Keratinocyte (primary cell): ENCODE measurements around the gene JPH2. TPM values are rescaled to one million over a fixed set of nuclear protein-coding genes. Genes with fewer than 3 reads are reported as not detected.

Source experiments
- DNase-seq: peaks from one replicate; pipeline ENCODE4 v3.0.0-alpha.2; 2011; ENCODE audit warnings: low read depth, missing footprints, low spot score
- FAIRE-seq: peaks from 2 replicates; lab custom pipeline; 2011; peaks lifted over from hg19 to GRCh38; lab: Jason Lieb, UNC
- H2AFZ ChIP-seq: 2 replicates; pipeline ENCODE4 v1.6.0; 2012; ENCODE audit warnings: low read length, control low read depth, inconsistent platforms; ENCODE audit not compliant: control insufficient read depth
- H3K27ac ChIP-seq: 2 replicates; pipeline ENCODE4 v1.5.1; 2011; ENCODE audit warnings: low read length; ENCODE audit not compliant: control insufficient read depth, insufficient read depth
- H3K27me3 ChIP-seq: 3 replicates; pipeline ENCODE4 v1.6.0; 2011; ENCODE audit warnings: low read length; ENCODE audit not compliant: control insufficient read depth, insufficient read depth; ENCODE audit errors: extremely low read depth
- H3K36me3 ChIP-seq, 2 experiments: 2 replicates in 1 of 2; 3 replicates in 1 of 2; pipeline ENCODE4 v1.5.1; 2011; ENCODE audit warnings: low read length in 2 of 2, mild to moderate bottlenecking in 1 of 2; ENCODE audit not compliant: control insufficient read depth in 2 of 2, insufficient read depth in 2 of 2; ENCODE audit errors: extremely low read depth in 1 of 2
- H3K4me1 ChIP-seq: 3 replicates; pipeline ENCODE4 v1.5.1; 2011; ENCODE audit warnings: low read length; ENCODE audit not compliant: control insufficient read depth, insufficient read depth; ENCODE audit errors: extremely low read depth
- H3K4me2 ChIP-seq: 3 replicates; pipeline ENCODE4 v1.6.0; 2011; ENCODE audit warnings: low read depth, low read length; ENCODE audit not compliant: control insufficient read depth, insufficient read depth; ENCODE audit errors: extremely low read depth
- H3K4me3 ChIP-seq, 3 experiments: fragments of 200-600 bp in 1 of 3; sonication (generic) in 1 of 3; 2 replicates in 2 of 3; 3 replicates in 1 of 3; pipeline ENCODE4 v1.5.1; 2011 to 2016; ENCODE audit warnings: low read length in 3 of 3, mild to moderate bottlenecking in 3 of 3, control low read depth in 2 of 3, inconsistent platforms in 1 of 3, low read depth in 1 of 3, mixed read lengths in 1 of 3, mixed run types in 1 of 3, moderate library complexity in 1 of 3; ENCODE audit not compliant: control insufficient read depth in 2 of 3, insufficient read depth in 2 of 3; ENCODE audit errors: extremely low read depth in 1 of 3
- H3K79me2 ChIP-seq: 2 replicates; pipeline ENCODE4 v1.6.0; 2012; ENCODE audit warnings: low read length; ENCODE audit not compliant: control insufficient read depth, insufficient read depth
- H3K9ac ChIP-seq: 3 replicates; pipeline ENCODE4 v1.6.0; 2011; ENCODE audit warnings: low read length; ENCODE audit not compliant: control insufficient read depth, insufficient read depth; ENCODE audit errors: extremely low read depth
- H3K9me1 ChIP-seq: 3 replicates; pipeline ENCODE4 v1.6.0; 2011; ENCODE audit warnings: low read length; ENCODE audit not compliant: control insufficient read depth, insufficient read depth; ENCODE audit errors: extremely low read depth
- H3K9me3 ChIP-seq: 2 replicates; pipeline ENCODE4 v1.5.1; 2012; ENCODE audit warnings: low read depth, low read length; ENCODE audit not compliant: control insufficient read depth
- H4K20me1 ChIP-seq: 3 replicates; pipeline ENCODE4 v1.6.0; 2011; ENCODE audit warnings: low read length; ENCODE audit not compliant: control insufficient read depth, insufficient read depth; ENCODE audit errors: extremely low read depth
- EZH2 ChIP-seq: IDR thresholded peaks from one replicate; pipeline ENCODE4 v1.6.1; 2012; ENCODE audit warnings: inconsistent platforms, mild to moderate bottlenecking, low read length, moderate library complexity
- dilution Hi-C: fragments of 300-500 bp; cut with MboI; formaldehyde crosslinking; loops from one replicate; pipeline ENCODE4 v1.7.0; 2020; ENCODE audit warnings: low sequenced_read_pairs; ENCODE audit not compliant: extremely low pct_ligation_motif_present
- polyA plus RNA-seq, 5 experiments: library from polyadenylated mRNA; depleted of rRNA in 3 of 5; stranded (reverse) in 3 of 5; stranded (forward) in 1 of 5; unstranded in 1 of 5; fragments of >200 nt; gene quantifications; 1 replicate in 1 of 5; 2 replicates in 3 of 5; 3 replicates in 1 of 5; pipeline versions ENCODE4 v1.2.1 to v1.2.3, GENCODE V29; 2011 to 2012; ENCODE audit warnings: missing spikeins in 2 of 5, low read depth in 1 of 5, low replicate concordance in 1 of 5
- TF ChIP-seq, protein P1 (sequence below), 3 experiments: IDR thresholded peaks in 1 of 3; conservative IDR thresholded peaks in 1 of 3; optimal IDR thresholded peaks in 1 of 3; 2 replicates in 2 of 3; 3 replicates in 1 of 3; pipeline versions ENCODE3 to v1.5.1; 2011; ENCODE audit warnings: low read length in 3 of 3, mild to moderate bottlenecking in 3 of 3, moderate library complexity in 2 of 3, control low read depth in 1 of 3, inconsistent platforms in 1 of 3; ENCODE audit not compliant: insufficient read depth in 2 of 3; ENCODE audit errors: extremely low read depth in 1 of 3

JPH2 gene
- polyA plus RNA-seq, 1 donor (not counting 4 experiments of a cell fraction or from before 2014, with no cell fraction given), result 2.5 TPM

DNA sequence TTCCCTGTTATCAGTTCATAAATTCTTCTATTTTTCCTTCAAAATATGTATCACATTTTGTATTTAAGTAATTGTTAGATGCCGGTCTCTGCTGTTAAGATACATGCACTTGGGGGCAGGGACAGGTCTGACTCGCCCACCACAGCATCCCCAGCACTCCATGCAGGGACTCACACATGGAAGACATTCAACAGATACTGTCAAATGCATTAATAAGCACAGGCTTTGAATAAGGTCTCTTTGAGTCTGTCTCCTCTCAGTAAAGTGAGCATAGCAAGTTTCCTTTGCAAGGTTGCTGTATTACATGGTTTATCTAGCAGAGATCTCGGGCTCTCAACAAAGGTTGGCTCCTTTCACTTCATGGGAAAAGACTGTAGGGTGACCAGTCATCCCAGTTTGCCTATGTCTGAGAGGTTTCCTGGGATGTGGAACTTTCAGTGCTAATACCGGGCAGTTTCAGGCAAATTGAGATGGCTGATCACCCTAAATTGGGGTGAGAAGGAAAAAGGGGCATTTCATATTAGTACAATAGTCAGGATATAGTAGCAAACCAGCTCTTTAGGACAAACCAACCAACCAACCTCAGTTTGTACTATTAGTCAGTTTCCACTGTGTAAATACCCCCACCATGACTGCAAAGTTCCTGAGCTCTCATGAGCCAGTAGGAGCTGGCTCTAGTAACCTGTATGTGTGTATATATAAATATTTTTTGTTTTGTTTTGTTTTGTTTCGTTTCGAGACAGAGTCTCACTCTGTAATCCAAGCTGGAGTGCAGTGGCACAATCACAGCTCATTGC lies 15.0 kb downstream of the JPH2 start:
- TF ChIP-seq EZH2, result no peak
- TF ChIP-seq, protein P1, sequence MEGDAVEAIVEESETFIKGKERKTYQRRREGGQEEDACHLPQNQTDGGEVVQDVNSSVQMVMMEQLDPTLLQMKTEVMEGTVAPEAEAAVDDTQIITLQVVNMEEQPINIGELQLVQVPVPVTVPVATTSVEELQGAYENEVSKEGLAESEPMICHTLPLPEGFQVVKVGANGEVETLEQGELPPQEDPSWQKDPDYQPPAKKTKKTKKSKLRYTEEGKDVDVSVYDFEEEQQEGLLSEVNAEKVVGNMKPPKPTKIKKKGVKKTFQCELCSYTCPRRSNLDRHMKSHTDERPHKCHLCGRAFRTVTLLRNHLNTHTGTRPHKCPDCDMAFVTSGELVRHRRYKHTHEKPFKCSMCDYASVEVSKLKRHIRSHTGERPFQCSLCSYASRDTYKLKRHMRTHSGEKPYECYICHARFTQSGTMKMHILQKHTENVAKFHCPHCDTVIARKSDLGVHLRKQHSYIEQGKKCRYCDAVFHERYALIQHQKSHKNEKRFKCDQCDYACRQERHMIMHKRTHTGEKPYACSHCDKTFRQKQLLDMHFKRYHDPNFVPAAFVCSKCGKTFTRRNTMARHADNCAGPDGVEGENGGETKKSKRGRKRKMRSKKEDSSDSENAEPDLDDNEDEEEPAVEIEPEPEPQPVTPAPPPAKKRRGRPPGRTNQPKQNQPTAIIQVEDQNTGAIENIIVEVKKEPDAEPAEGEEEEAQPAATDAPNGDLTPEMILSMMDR (optimal IDR thresholded peaks at IDR 0.05 in 1 of 3, IDR thresholded peaks at IDR 0.05 in 1 of 3, conservative IDR thresholded peaks at IDR 0.05 in 1 of 3; ENCODE audit: extremely low read depth in 1 of 3, insufficient read depth in 2 of 3, low read length in 3 of 3), result no peak
- Histone ChIP-seq H3K27ac (no peak overlapping the region), H3K9me3 (no peaks in the 10 kb centered on the region), H3K27me3 (no peaks in the 10 kb centered on the region), H3K4me2 (no peak overlapping the region), H3K4me1 (peaks cover 25% of the 10 kb centered on the region), H2AFZ (no peak overlapping the region), H3K36me3 (no peaks in the 10 kb centered on the region), H3K9me1 (no peaks in the 10 kb centered on the region), H3K79me2 (no peaks in the 10 kb centered on the region), H4K20me1 (no peaks in the 10 kb centered on the region), H3K9ac (no peak overlapping the region), H3K4me3 (no peak overlapping the region)
- DNase-seq, result no peak
- dilution Hi-C loops, result no loop called here
- FAIRE-seq, result no peak

DNA sequence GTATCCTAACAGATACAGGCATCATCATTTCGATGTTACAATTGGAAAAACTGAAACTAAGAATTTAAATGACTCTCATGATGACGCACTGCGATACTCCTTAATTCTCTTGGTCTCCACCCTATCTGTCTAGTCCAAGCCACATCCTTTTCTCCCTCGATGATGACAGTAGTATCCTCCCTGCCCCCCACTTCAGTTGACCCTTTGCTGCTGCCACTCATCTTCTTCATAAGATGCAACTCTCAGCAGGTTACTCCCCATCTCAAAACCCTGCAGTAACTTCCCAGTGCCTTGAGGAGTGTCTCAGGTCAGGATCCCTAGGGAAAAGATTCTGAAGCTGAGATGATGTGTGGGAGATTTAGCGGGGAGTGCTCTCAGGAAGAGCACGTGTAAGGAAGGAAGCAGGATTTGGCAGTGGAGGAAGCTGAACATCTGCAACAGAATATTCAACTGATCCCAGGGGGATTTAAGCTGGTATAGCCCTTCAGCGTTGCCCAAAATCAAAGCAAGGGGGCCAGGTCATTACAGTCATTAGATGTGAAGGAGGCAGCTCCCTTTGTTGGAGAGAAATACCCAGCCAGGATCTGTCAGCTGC lies 16.1 kb downstream of the JPH2 start:
- Histone ChIP-seq H3K36me3 (no peaks in the 10 kb centered on the region), H3K9ac (no peak overlapping the region), H3K9me3 (no peaks in the 10 kb centered on the region), H3K4me3 (no peak overlapping the region), H2AFZ (no peak overlapping the region), H3K79me2 (no peaks in the 10 kb centered on the region), H3K27me3 (no peaks in the 10 kb centered on the region), H3K4me1 (peaks cover 30% of the 10 kb centered on the region), H3K27ac (no peak overlapping the region), H3K4me2 (no peak overlapping the region), H3K9me1 (no peaks in the 10 kb centered on the region), H4K20me1 (no peaks in the 10 kb centered on the region)
- FAIRE-seq (no peak), DNase-seq (no peak)
- TF ChIP-seq EZH2, result no peak
- TF ChIP-seq, protein P1 (optimal IDR thresholded peaks at IDR 0.05 in 1 of 3, IDR thresholded peaks at IDR 0.05 in 1 of 3, conservative IDR thresholded peaks at IDR 0.05 in 1 of 3; ENCODE audit: extremely low read depth in 1 of 3, insufficient read depth in 2 of 3, low read length in 3 of 3), result no peak
- dilution Hi-C loops, result no loop called here
